AG04450 (cell line): Measurements from ENCODE around the gene NFIB. TPM values are rescaled to one million over a fixed set of nuclear protein-coding genes. Genes with fewer than 3 reads are reported as not detected.

Experiments
- CTCF ChIA-PET: fragments of 300-600, 350-600 bp; formaldehyde crosslinking; extraction: SDS; loops from one replicate; lab custom pipeline; 2022; ENCODE audit warnings: antibody characterized with exemption, inconsistent platforms; lab: Charles Lee
- POLR2A ChIA-PET: fragments of 350-600 bp; formaldehyde crosslinking; extraction: SDS; loops from one replicate; lab custom pipeline; 2021; ENCODE audit warnings: antibody characterized with exemption, inconsistent platforms; lab: Yijun Ruan, JAX
- DNase-seq: peaks from one replicate; pipeline ENCODE4 v3.0.0-alpha.2; 2011; ENCODE audit warnings: low read depth, low spot score
- H3K27ac ChIP-seq: one replicate; pipeline ENCODE4 v1.5.1; 2012; ENCODE audit warnings: low read depth, low read length, control low read depth
- H3K27me3 ChIP-seq: one replicate; pipeline ENCODE4 v1.6.0; 2012; ENCODE audit warnings: low read length; ENCODE audit not compliant: control insufficient read depth, insufficient read depth
- H3K4me3 ChIP-seq: 2 replicates; pipeline ENCODE4 v1.5.1; 2011; ENCODE audit warnings: mild to moderate bottlenecking, low read depth, low read length, control low read depth
- H3K9me3 ChIP-seq: 2 replicates; pipeline ENCODE4 v1.5.1; 2012; ENCODE audit warnings: low read length; ENCODE audit not compliant: control insufficient read depth, insufficient read depth
- polyA plus RNA-seq: library from polyadenylated mRNA; depleted of rRNA; stranded (reverse); fragments of >200 nt; gene quantifications from 2 replicates; pipeline ENCODE4 v1.2.3, GENCODE V29; 2011
- TF ChIP-seq, protein P1 (sequence below): IDR thresholded peaks from 2 replicates; pipeline ENCODE4 v1.5.1; 2011; ENCODE audit warnings: low read depth, low read length, control low read depth, inconsistent platforms

NFIB gene
- polyA plus RNA-seq, 1 experiment: 2.2 TPM

DNA sequence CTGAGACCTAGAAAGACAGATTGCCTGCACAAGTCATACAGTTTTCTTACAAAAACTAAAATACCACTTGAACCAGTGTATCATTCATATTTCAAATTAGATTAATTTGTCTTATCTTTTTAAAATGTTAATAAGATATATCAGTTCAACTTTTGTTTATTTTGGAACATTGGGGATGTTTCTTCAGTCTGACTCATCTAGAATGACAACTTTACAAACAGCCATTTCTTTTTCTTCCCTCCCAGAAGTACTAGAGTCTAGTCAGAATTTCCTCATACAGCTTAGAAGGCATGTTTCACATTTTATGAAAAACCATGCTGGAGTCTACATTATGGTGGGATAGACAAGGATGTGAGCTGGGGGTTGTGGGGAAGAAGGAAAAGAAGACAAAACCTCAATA, 262.5 kb downstream of the NFIB start:
- Histone ChIP-seq H3K9me3 (no peaks in the 10 kb centered on the region), H3K27me3 (no peaks in the 10 kb centered on the region), H3K4me3 (no peak overlapping the region), H3K27ac (no peak overlapping the region)
- CTCF ChIA-PET: no interaction called here
- no peak for DNase-seq
- TF ChIP-seq, protein P1, sequence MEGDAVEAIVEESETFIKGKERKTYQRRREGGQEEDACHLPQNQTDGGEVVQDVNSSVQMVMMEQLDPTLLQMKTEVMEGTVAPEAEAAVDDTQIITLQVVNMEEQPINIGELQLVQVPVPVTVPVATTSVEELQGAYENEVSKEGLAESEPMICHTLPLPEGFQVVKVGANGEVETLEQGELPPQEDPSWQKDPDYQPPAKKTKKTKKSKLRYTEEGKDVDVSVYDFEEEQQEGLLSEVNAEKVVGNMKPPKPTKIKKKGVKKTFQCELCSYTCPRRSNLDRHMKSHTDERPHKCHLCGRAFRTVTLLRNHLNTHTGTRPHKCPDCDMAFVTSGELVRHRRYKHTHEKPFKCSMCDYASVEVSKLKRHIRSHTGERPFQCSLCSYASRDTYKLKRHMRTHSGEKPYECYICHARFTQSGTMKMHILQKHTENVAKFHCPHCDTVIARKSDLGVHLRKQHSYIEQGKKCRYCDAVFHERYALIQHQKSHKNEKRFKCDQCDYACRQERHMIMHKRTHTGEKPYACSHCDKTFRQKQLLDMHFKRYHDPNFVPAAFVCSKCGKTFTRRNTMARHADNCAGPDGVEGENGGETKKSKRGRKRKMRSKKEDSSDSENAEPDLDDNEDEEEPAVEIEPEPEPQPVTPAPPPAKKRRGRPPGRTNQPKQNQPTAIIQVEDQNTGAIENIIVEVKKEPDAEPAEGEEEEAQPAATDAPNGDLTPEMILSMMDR: no peak
- POLR2A ChIA-PET: no interaction called here

DNA sequence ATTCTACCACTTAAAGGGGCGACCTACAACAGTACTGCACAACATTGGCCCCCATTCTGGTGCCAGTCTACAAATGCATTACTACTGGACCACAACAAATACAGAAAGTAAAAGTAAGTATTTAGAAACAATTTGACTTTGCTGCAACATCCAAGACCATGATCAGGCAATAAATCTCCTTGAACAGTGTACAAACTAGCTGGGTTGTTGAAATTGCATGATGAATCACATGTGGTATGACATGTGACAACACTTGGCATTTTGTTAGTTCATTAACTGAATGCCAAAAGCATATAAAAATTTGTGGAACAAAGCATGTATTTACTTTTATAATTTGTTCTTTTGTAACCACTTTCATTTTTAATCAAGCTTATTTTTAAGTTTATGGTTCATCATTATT, 270.5 kb downstream of the NFIB start:
- no peaks in the 10 kb centered on the region for H3K27me3 ChIP-seq
- TF ChIP-seq, protein P1: no peak
- no peak overlapping the region for H3K4me3 ChIP-seq
- ChIA-PET CTCF (no interaction called here), POLR2A (no interaction called here)
- no peaks in the 10 kb centered on the region for H3K9me3 ChIP-seq
- DNase-seq: no peak
- no peak overlapping the region for H3K27ac ChIP-seq

DNA sequence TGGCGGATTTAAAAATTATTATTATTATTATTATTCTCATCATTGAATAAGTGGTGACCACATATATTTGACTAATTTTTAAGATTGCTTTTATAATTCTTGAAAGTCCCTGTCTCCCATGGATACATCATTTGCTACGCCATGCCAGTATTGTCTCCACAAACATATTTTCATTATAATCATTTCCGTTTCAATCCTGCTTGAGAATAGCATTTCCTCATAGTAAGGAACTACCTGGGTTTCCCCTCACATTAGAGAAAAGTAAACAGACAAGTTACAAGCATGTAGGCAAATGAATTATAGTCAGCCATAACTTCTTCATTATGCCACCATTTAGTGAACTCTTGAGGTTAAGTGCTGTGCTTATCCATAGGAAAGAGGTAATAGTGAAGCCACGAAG, 276.6 kb downstream of the NFIB start:
- no peaks in the 10 kb centered on the region for H3K9me3 ChIP-seq
- ChIA-PET CTCF (no interaction called here), POLR2A (no interaction called here)
- DNase-seq: no peak
- H3K27me3 ChIP-seq: peaks cover 5% of the 10 kb centered on the region
- H3K4me3 ChIP-seq: no peak overlapping the region
- TF ChIP-seq, protein P1: no peak
- no peak overlapping the region for H3K27ac ChIP-seq

DNA sequence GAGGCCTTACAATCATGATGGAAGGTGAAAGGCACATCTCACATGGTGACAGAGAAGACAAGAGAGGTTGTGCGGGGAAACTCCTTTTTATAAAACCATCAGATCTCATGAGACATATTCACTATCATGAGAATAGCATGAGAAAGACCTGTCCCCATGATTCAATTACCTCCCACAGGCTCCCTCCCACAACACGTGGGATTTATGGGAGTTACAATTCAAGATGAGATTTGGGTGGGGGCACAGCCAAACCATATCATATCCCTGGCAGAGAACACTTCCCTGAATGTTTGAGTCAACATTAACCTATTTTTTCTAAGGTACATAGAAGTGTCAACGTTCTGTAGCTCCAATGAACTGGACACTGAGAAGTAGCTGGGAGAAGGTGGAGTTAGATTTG, 280.9 kb downstream of the NFIB start:
- Histone ChIP-seq H3K27me3 (peaks cover 5% of the 10 kb centered on the region), H3K27ac (no peak overlapping the region), H3K9me3 (no peaks in the 10 kb centered on the region), H3K4me3 (no peak overlapping the region)
- TF ChIP-seq, protein P1: no peak
- ChIA-PET CTCF (no interaction called here), POLR2A (no interaction called here)
- no peak for DNase-seq
